HepG2 (cell line): Measurements from ENCODE around the gene GTF3C5. TPM values are rescaled to one million over a fixed set of nuclear protein-coding genes. Genes with fewer than 3 reads are reported as not detected.

Experiments
- ATAC-seq: fragments of 200-7000 bp; cut with Tn5 transposase; 3 replicates; pipeline ENCODE4 v1.9.1; 2020; ENCODE audit warnings: mild to moderate bottlenecking, moderate library complexity
- BruUV-seq: library from RNA; stranded (reverse); fragments of 400-500 nt; replicated peaks from 2 replicates; lab custom pipeline; 2021; lab: Mats Ljungman, UMichigan
- CTCF ChIA-PET: fragments of 300-600 bp; formaldehyde crosslinking; extraction: SDS; loops from one replicate; lab custom pipeline; 2021; ENCODE audit warnings: low total read pairs, inconsistent platforms, low intra/inter-chr PET ratio; lab: Yijun Ruan, JAX
- POLR2A ChIA-PET: fragments of 350-600 bp; sonication (Branson Sonifier 250); formaldehyde crosslinking; loops from one replicate; lab custom pipeline; 2020; ENCODE audit warnings: antibody characterized with exemption, inconsistent platforms; lab: Yijun Ruan, JAX
- DNase-seq: peaks from one replicate; pipeline ENCODE4 v3.0.0-alpha.2; 2015; ENCODE audit warnings: low spot score
- FAIRE-seq: peaks from 3 replicates; lab custom pipeline; 2011; peaks lifted over from hg19 to GRCh38; lab: Jason Lieb, UNC
- H2AFZ ChIP-seq: one replicate; pipeline ENCODE4 v1.6.1; 2011; ENCODE audit warnings: low read length, inconsistent platforms
- H3K27ac ChIP-seq: fragments of 300-600 bp; 3 replicates; pipeline ENCODE4 v1.8.0; 2011; ENCODE audit warnings: mixed run types, mild to moderate bottlenecking, mixed read lengths, low read length, inconsistent platforms; ENCODE audit not compliant: insufficient read depth; ENCODE audit errors: extremely low read length
- H3K27me3 ChIP-seq, 2 experiments: fragments of 200-600 bp in 1 of 2; 2 replicates in 1 of 2; 3 replicates in 1 of 2; pipeline versions ENCODE4 v1.6.0 to v1.8.0; 2011; ENCODE audit warnings: low read length in 2 of 2, mild to moderate bottlenecking in 2 of 2, moderate library complexity in 2 of 2, inconsistent platforms in 1 of 2; ENCODE audit not compliant: insufficient read depth in 2 of 2, control insufficient read depth in 1 of 2
- H3K36me3 ChIP-seq, 2 experiments: fragments of 200-600 bp in 1 of 2; replicated peaks in 1 of 2; 2 replicates in 1 of 2; 3 replicates in 1 of 2; pipeline versions ENCODE4 v1.5.1 to v1.8.0; 2011; ENCODE audit warnings: low read length in 2 of 2, inconsistent platforms in 1 of 2; ENCODE audit not compliant: insufficient read depth in 2 of 2, control insufficient read depth in 1 of 2
- H3K4me1 ChIP-seq: 2 replicates; pipeline ENCODE4 v1.5.1; 2012; ENCODE audit warnings: low read length, inconsistent platforms; ENCODE audit not compliant: insufficient read depth
- H3K4me2 ChIP-seq: 2 replicates; pipeline ENCODE4 v1.6.0; 2011; ENCODE audit warnings: low read depth, low read length, inconsistent platforms
- H3K4me3 ChIP-seq, 3 experiments: fragments of 200-600 bp in 1 of 3; sonication (generic), shearing (Covaris generic) in 1 of 3; replicated peaks in 1 of 3; 2 replicates each; pipeline ENCODE4 v1.5.1; 2011 to 2016; ENCODE audit warnings: low read length in 3 of 3, inconsistent platforms in 2 of 3, low read depth in 2 of 3, mild to moderate bottlenecking in 2 of 3, control low read depth in 1 of 3, mixed read lengths in 1 of 3; ENCODE audit not compliant: insufficient read depth in 1 of 3
- H3K79me2 ChIP-seq: one replicate; pipeline ENCODE4 v1.6.1; 2011; ENCODE audit warnings: low read length, inconsistent platforms; ENCODE audit not compliant: insufficient read depth
- H3K9ac ChIP-seq: 2 replicates; pipeline ENCODE4 v1.6.0; 2011; ENCODE audit warnings: mild to moderate bottlenecking, low read depth, low read length, inconsistent platforms; ENCODE audit not compliant: insufficient read depth
- H3K9me3 ChIP-seq: 2 replicates; pipeline ENCODE4 v1.5.1; 2012; ENCODE audit warnings: mild to moderate bottlenecking, low read length
- H4K20me1 ChIP-seq: 2 replicates; pipeline ENCODE4 v1.6.0; 2011; ENCODE audit warnings: inconsistent platforms, mild to moderate bottlenecking, low read length, moderate library complexity; ENCODE audit not compliant: insufficient read depth
- CSRNP2 ChIP-seq: sonication (generic); formaldehyde crosslinking; conservative IDR thresholded peaks from 2 replicates; pipeline ENCODE4 v1.8.0; 2022; ENCODE audit warnings: low read depth, missing genetic modification reagents
- ELF3 ChIP-seq: IDR thresholded peaks from 2 replicates; pipeline ENCODE4 v1.6.1; 2016; ENCODE audit warnings: missing genetic modification reagents, missing compliant biosample characterization
- HNRNPLL ChIP-seq: fragments of 200-400 bp; formaldehyde crosslinking; IDR thresholded peaks from 2 replicates; pipeline ENCODE4 v1.6.1; 2017; ENCODE audit warnings: mild to moderate bottlenecking, low read depth, low read length; ENCODE audit not compliant: poor library complexity, severe bottlenecking
- PRMT3 ChIP-seq: sonication (generic); formaldehyde crosslinking; IDR thresholded peaks from 2 replicates; pipeline ENCODE4 v1.8.1; 2022; ENCODE audit warnings: low read depth, mild to moderate bottlenecking, moderate library complexity, missing genetic modification reagents, borderline replicate concordance
- SKIL ChIP-seq: sonication (generic); formaldehyde crosslinking; IDR thresholded peaks from 2 replicates; pipeline ENCODE4 v1.8.0; 2022; ENCODE audit warnings: missing genetic modification reagents, mild to moderate bottlenecking, moderate library complexity, borderline replicate concordance
- TAF1 ChIP-seq: sonication (generic); formaldehyde crosslinking; IDR thresholded peaks from 2 replicates; pipeline ENCODE4 v1.4.0; 2020; ENCODE audit warnings: missing genetic modification reagents
- TBL1XR1 ChIP-seq: fragments of 150-350 bp; IDR thresholded peaks from 2 replicates; pipeline ENCODE4 v1.6.1; 2014; ENCODE audit warnings: borderline replicate concordance, low read length; ENCODE audit not compliant: partially characterized antibody
- TSC22D2 ChIP-seq: sonication (generic); formaldehyde crosslinking; IDR thresholded peaks from 2 replicates; pipeline ENCODE4 v1.5.1; 2020; ENCODE audit warnings: missing genetic modification reagents, mild to moderate bottlenecking, borderline replicate concordance
- YEATS4 ChIP-seq: sonication (generic); formaldehyde crosslinking; IDR thresholded peaks from 2 replicates; pipeline ENCODE4 v1.4.0; 2020; ENCODE audit warnings: missing genetic modification reagents, borderline replicate concordance
- ZMYM2 ChIP-seq: sonication (generic); formaldehyde crosslinking; IDR thresholded peaks from 2 replicates; pipeline ENCODE4 v1.8.0; 2022; ENCODE audit warnings: mild to moderate bottlenecking, missing genetic modification reagents
- ZNF296 ChIP-seq: sonication (generic); formaldehyde crosslinking; conservative IDR thresholded peaks from 2 replicates; pipeline ENCODE4 v1.5.0; 2020; ENCODE audit warnings: mild to moderate bottlenecking, missing genetic modification reagents
- ZNF512B ChIP-seq: sonication (generic); formaldehyde crosslinking; IDR thresholded peaks from 2 replicates; pipeline ENCODE4 v1.5.1; 2020; ENCODE audit warnings: missing genetic modification reagents, mild to moderate bottlenecking, borderline replicate concordance
- ZNF552 ChIP-seq: sonication (generic); formaldehyde crosslinking; IDR thresholded peaks from 2 replicates; pipeline ENCODE4 v1.9.0; 2022; ENCODE audit warnings: missing genetic modification reagents, mild to moderate bottlenecking, borderline replicate concordance
- ZNF768 ChIP-seq: sonication (generic); formaldehyde crosslinking; IDR thresholded peaks from 2 replicates; pipeline ENCODE4 v1.4.0; 2020; ENCODE audit warnings: missing genetic modification reagents
- ZNF800 ChIP-seq: sonication (generic); formaldehyde crosslinking; IDR thresholded peaks from 2 replicates; pipeline ENCODE4 v1.4.0; 2020; ENCODE audit warnings: missing genetic modification reagents
- WGBS: methylation state at CpG from one replicate; pipeline ENCODE4 v1.1.6; 2017; ENCODE audit warnings: low lambda C conversion rate; 5-methylcytosine and 5-hydroxymethylcytosine counted together
- in situ Hi-C: cut with HindIII; loops from 2 replicates; pipeline ENCODE4 v1.10.0; 2017; ENCODE audit warnings: low pct_unique_long_range_greater_than_20kb; ENCODE audit not compliant: extremely low pct_ligation_motif_present
- intact Hi-C: fragments of 100-400 bp; cut with micrococcal nuclease; formaldehyde crosslinking; loops from one replicate; pipeline ENCODE4 v1.10.0; 2022; ENCODE audit not compliant: unreplicated experiment
- polyA plus RNA-seq, 8 experiments: library from polyadenylated mRNA; depleted of rRNA in 3 of 8; stranded (reverse) in 7 of 8; unstranded in 1 of 8; fragments of >200 nt; fragmentation: Illumina TruSeq in 4 of 8; extraction: Trizol in 4 of 8; gene quantifications; 2 replicates each; pipeline versions ENCODE4 v1.2.1 to v1.2.3, GENCODE V29; 2011 to 2016; ENCODE audit warnings: low read depth in 4 of 8, missing spikeins in 1 of 8, mixed read lengths in 1 of 8; ENCODE audit not compliant: insufficient read depth in 1 of 8
- total RNA-seq, 5 experiments: library from RNA; depleted of rRNA; stranded (reverse); fragments of >200 nt; fragmentation: Illumina TruSeq; extraction: Trizol; gene quantifications; 2 replicates each; pipeline ENCODE4 v1.2.3, GENCODE V29; 2016; ENCODE audit warnings: low read depth in 1 of 5

Gene GTF3C5
- total and polyA plus RNA-seq, 2 of the 13 experiments (the other 11 are each of a cell fraction or from before 2014, with no cell fraction given) = 66.9 to 92.6 TPM

GRCh38 chr9:133004999-133005760 lies 25.6 kb upstream of the GTF3C5 start:
- H3K9me3 ChIP-seq = no peaks in the 10 kb centered on the region
- intact Hi-C loops = no loop called here
- H2AFZ ChIP-seq = no peak overlapping the region
- DNase-seq (no peak), ATAC-seq (no peak), FAIRE-seq (no peak)
- no peaks in the 10 kb centered on the region for H3K36me3 ChIP-seq
- CTCF ChIA-PET = no interaction called here
- H3K27me3 ChIP-seq = peaks cover 10 to 39% of the 10 kb centered on the region in 2 experiments; a peak in 4 of 5 replicates
- no peaks in the 10 kb centered on the region for H4K20me1 ChIP-seq
- in situ Hi-C loops = no loop called here
- no peak overlapping the region for H3K9ac ChIP-seq
- H3K4me2 ChIP-seq = no peak overlapping the region
- H3K79me2 ChIP-seq = no peaks in the 10 kb centered on the region
- WGBS = 62% methylated on average over 12 of the region's 14 CpGs
- no peak overlapping the region for H3K27ac ChIP-seq
- H3K4me3 ChIP-seq = no peak overlapping the region
- no peaks in the 10 kb centered on the region; the same call in 1 of the 2 replicates for H3K4me1 ChIP-seq
- POLR2A ChIA-PET = no interaction called here
- no TSS peak for BruUV-seq
- TF ChIP-seq PRMT3 (CRISPR knock-in tag) (no peak), SKIL (CRISPR knock-in tag) (no peak), ZMYM2 (no peak), HNRNPLL (no peak), TAF1 (no peak), ZNF800 (CRISPR knock-in tag) (no peak), ZNF512B (CRISPR knock-in tag) (no peak), ZNF296 (CRISPR knock-in tag) (no peak), YEATS4 (CRISPR knock-in tag) (no peak), ELF3 (CRISPR knock-in tag) (no peak), TBL1XR1 (no peak), CSRNP2 (no peak), ZNF768 (CRISPR knock-in tag) (no peak), ZNF552 (no peak), TSC22D2 (no peak)
